CD8-positive, alpha-beta memory T cell (primary cell): ENCODE data around the gene MYH11. TPM values are rescaled to one million over a fixed set of nuclear protein-coding genes. Genes with fewer than 3 reads are reported as not detected.
A peak's percentile ranks its signal among the peaks of the same experiment; 100 is the strongest.

Experiments
- CTCF ChIA-PET: fragments of 350-600 bp; sonication (Branson Sonifier 250); formaldehyde crosslinking; loops from one replicate; lab custom pipeline; 2021; ENCODE audit warnings: antibody characterized with exemption; lab: Charles Lee
- POLR2A ChIA-PET: fragments of 350-600 bp; sonication (Branson Sonifier 250); formaldehyde crosslinking; loops from one replicate; lab custom pipeline; 2021; ENCODE audit warnings: antibody characterized with exemption; lab: Charles Lee
- DNase-seq, 5 donors: peaks; one replicate each; pipeline versions ENCODE4 v3.0.0 to v3.0.0-alpha.2; 2020 to 2022; ENCODE audit warnings: mixed read lengths in 1 of 5
- H3K27ac ChIP-seq: one replicate; pipeline ENCODE4 v1.7.0; 2013; ENCODE audit warnings: low read depth, mild to moderate bottlenecking, low read length, moderate library complexity
- H3K27me3 ChIP-seq: 2 replicates; pipeline ENCODE4 v1.7.0; 2013; ENCODE audit warnings: low read length, mild to moderate bottlenecking; ENCODE audit not compliant: insufficient read depth, poor library complexity, severe bottlenecking
- H3K36me3 ChIP-seq: 2 replicates; pipeline ENCODE4 v1.7.0; 2013; ENCODE audit warnings: mild to moderate bottlenecking, low read length, moderate library complexity; ENCODE audit not compliant: insufficient read depth
- H3K4me1 ChIP-seq: 2 replicates; pipeline ENCODE4 v1.7.0; 2013; ENCODE audit warnings: mild to moderate bottlenecking, low read length, moderate library complexity; ENCODE audit not compliant: insufficient read depth
- H3K4me3 ChIP-seq: 2 replicates; pipeline ENCODE4 v1.7.0; 2013; ENCODE audit warnings: mild to moderate bottlenecking, low read length
- H3K9me3 ChIP-seq: 2 replicates; pipeline ENCODE4 v1.7.0; 2013; ENCODE audit warnings: mild to moderate bottlenecking, low read length
- H3K27ac Mint-ChIP-seq, 8 donors: one replicate each; pipeline ENCODE4 v1.8.0; 2020 to 2021; ENCODE audit warnings: mixed read lengths in 8 of 8, mild to moderate bottlenecking in 6 of 8, inconsistent platforms in 3 of 8, moderate library complexity in 3 of 8
- H3K27me3 Mint-ChIP-seq, 2 donors: one replicate each; pipeline ENCODE4 v1.8.0; 2020 to 2021; ENCODE audit warnings: mixed read lengths in 2 of 2, mild to moderate bottlenecking in 1 of 2, moderate library complexity in 1 of 2
- H3K36me3 Mint-ChIP-seq, 3 donors: one replicate each; pipeline ENCODE4 v1.8.0; 2020 to 2021; ENCODE audit warnings: mixed read lengths in 3 of 3, inconsistent platforms in 1 of 3, mild to moderate bottlenecking in 1 of 3
- H3K4me1 Mint-ChIP-seq, 3 donors: one replicate each; pipeline ENCODE4 v1.8.0; 2020 to 2021; ENCODE audit warnings: mixed read lengths in 3 of 3, inconsistent platforms in 1 of 3, mild to moderate bottlenecking in 1 of 3
- H3K4me3 Mint-ChIP-seq, 7 donors: one replicate each; pipeline ENCODE4 v1.8.0; 2020 to 2021; ENCODE audit warnings: mixed read lengths in 7 of 7, mild to moderate bottlenecking in 6 of 7, moderate library complexity in 4 of 7, inconsistent platforms in 2 of 7
- H3K9me3 Mint-ChIP-seq, 5 donors: one replicate each; pipeline ENCODE4 v1.8.0; 2020 to 2022; ENCODE audit warnings: mixed read lengths in 5 of 5, mild to moderate bottlenecking in 3 of 5, moderate library complexity in 2 of 5, inconsistent platforms in 1 of 5
- polyA plus RNA-seq: library from polyadenylated mRNA; unstranded; fragments of 300-500 nt; fragmentation: Illumina TruSeq; gene quantifications from one replicate; pipeline ENCODE4 v1.2.3, GENCODE V29; 2021
- total RNA-seq, 2 experiments: library from RNA; stranded (reverse); gene quantifications; one replicate each; pipeline ENCODE4 v1.2.3, GENCODE V29; 2021

Gene MYH11
- total and polyA plus RNA-seq, 3 experiments from 2014 or later, result 1.1 TPM; not detected in 2

DNA sequence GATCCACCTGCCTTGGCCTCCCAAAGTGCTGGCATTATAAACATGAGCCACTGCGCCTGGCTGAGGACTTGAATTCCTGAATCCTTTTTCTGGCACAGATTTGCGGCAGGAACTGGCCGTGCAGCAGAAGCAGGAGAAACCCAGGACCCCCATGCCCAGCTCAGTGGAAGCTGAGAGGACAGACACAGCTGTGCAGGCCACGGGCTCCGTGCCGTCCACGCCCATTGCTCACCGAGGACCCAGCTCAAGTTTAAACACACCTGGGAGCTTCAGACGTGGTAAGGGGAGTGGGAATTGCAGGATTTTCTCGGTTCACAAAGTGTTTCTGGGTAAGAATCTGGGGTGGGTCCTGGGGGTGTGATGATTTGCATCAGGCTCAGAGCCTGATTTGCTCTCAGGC is 165.8 kb downstream of the MYH11 start:
- H3K4me3 Mint-ChIP-seq, result no peak overlapping the region
- peak overlapping the region in 1 of 8 donors; percentile 52 for H3K27ac Mint-ChIP-seq
- peaks cover 54% of the 10 kb centered on the region for H3K36me3 ChIP-seq
- H3K27ac ChIP-seq, result no peak overlapping the region
- no peaks in the 10 kb centered on the region for H3K4me1 Mint-ChIP-seq
- H3K9me3 Mint-ChIP-seq, result no peaks in the 10 kb centered on the region
- peaks cover 0 to 91% (median 23%) of the 10 kb centered on the region in 3 donors for H3K36me3 Mint-ChIP-seq
- H3K4me3 ChIP-seq, result no peak overlapping the region
- no peaks in the 10 kb centered on the region for H3K4me1 ChIP-seq
- DNase-seq, result no peak
- no peaks in the 10 kb centered on the region for H3K9me3 ChIP-seq
- no peaks in the 10 kb centered on the region for H3K27me3 Mint-ChIP-seq
- ChIA-PET POLR2A (interaction anchor here (0.5 to 0.6 kb wide), 2 partner anchors 9 to 261 kb away, joined by 3 to 5 read pairs; no protein-coding TSS in a partner anchor), CTCF (interaction anchor here (1.2 kb wide), 1 partner anchor 14 kb away, joined by 4 read pairs; no protein-coding TSS in a partner anchor)
- no peaks in the 10 kb centered on the region for H3K27me3 ChIP-seq

DNA sequence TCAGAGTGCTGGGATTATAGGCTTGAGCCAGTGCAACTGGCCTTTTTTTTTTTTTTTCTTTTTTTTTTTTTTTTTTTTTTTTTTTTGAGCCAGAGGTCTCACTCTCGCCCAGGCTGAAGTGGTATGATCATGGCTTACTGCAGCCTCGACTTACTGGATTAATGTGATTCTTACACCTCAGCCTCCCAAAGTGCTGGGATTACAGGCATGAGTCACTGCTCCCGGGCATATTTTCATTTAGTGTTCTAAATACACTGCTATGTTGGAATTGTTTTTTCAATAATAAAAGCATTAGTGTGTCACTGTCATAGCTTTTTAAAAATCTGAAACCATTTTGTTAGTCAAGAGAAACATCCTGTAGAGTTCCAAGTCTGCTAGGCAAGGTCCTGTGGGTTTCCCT is 166.5 kb downstream of the MYH11 start:
- Histone ChIP-seq H3K36me3 (peaks cover 58% of the 10 kb centered on the region), H3K4me1 (no peaks in the 10 kb centered on the region), H3K9me3 (no peaks in the 10 kb centered on the region), H3K4me3 (no peak overlapping the region), H3K27ac (no peak overlapping the region), H3K27me3 (no peaks in the 10 kb centered on the region)
- no peaks in the 10 kb centered on the region for H3K9me3 Mint-ChIP-seq
- no peak overlapping the region for H3K27ac Mint-ChIP-seq
- no peak overlapping the region for H3K4me3 Mint-ChIP-seq
- CTCF ChIA-PET, result no interaction called here
- peaks cover 0 to 93% (median 23%) of the 10 kb centered on the region in 3 donors for H3K36me3 Mint-ChIP-seq
- no peaks in the 10 kb centered on the region for H3K4me1 Mint-ChIP-seq
- DNase-seq, result no peak
- no peaks in the 10 kb centered on the region for H3K27me3 Mint-ChIP-seq
- POLR2A ChIA-PET, result interaction anchor here (0.5 to 0.6 kb wide), 2 partner anchors 13 to 261 kb away, joined by 3 to 5 read pairs; no protein-coding TSS in a partner anchor

DNA sequence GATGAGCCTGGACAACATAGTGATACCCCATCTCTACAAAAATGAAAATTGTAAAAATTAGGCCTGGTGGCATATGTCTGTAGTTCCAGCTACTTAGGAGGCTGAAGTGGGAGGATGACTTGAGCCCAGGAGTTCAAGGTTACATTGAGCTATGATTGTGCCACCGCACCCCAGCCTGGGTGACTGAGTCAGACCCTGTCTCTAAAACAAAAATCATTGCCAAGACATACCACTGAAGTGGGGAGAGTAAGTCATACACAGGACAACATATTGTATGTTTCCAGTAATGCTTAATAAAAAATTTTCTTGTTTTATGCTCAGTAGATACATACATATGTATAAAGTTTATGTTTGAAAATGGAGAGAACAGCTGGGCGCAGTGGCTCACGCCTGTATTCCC is 167.5 kb downstream of the MYH11 start:
- H3K4me1 ChIP-seq, result no peaks in the 10 kb centered on the region
- no peaks in the 10 kb centered on the region for H3K9me3 ChIP-seq
- H3K36me3 ChIP-seq, result peaks cover 54% of the 10 kb centered on the region
- ChIA-PET POLR2A (no interaction called here), CTCF (interaction anchor here (1.2 kb wide), 1 partner anchor 17 kb away, joined by 3 read pairs; no protein-coding TSS in a partner anchor)
- peaks cover 5 to 93% (median 24%) of the 10 kb centered on the region in 3 donors for H3K36me3 Mint-ChIP-seq
- no peaks in the 10 kb centered on the region for H3K27me3 Mint-ChIP-seq
- H3K4me1 Mint-ChIP-seq, result peaks cover 0 to 5% (median 3%) of the 10 kb centered on the region in 3 donors
- H3K27ac Mint-ChIP-seq, result peak overlapping the region in 3 of 8 donors; percentile 2 to 70 (median 44)
- DNase-seq, result no peak
- no peak overlapping the region for H3K4me3 ChIP-seq
- no peak overlapping the region for H3K27ac ChIP-seq
- no peak overlapping the region for H3K4me3 Mint-ChIP-seq
- no peaks in the 10 kb centered on the region for H3K27me3 ChIP-seq
- no peaks in the 10 kb centered on the region for H3K9me3 Mint-ChIP-seq

DNA sequence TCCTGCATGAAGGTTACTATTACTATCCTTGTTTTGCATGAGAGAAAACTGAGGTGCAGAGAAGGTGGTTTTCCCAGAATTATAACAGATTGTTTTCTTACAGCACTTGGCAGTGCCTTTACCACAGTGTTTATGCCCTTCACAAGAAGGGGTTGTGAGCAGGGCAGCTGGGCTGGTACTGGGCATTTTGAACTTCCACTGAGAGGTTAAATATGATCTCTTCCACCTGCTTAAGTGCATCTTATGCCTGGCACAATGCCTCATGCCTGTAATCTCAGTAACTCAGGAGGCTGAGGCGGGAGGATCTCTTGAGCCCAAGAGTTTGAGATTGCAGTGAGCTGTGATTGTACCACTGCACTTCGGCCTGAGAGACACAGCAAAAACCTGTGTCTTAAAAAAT is 170.5 kb downstream of the MYH11 start:
- H3K27me3 ChIP-seq, result no peaks in the 10 kb centered on the region
- Mint-ChIP-seq H3K27me3 (no peaks in the 10 kb centered on the region), H3K27ac (peak overlapping the region in 3 of 8 donors; percentile 20 to 77 (median 22)), H3K9me3 (no peaks in the 10 kb centered on the region), H3K4me1 (peaks cover 0 to 7% (median 5%) of the 10 kb centered on the region in 3 donors), H3K4me3 (no peak overlapping the region), H3K36me3 (peaks cover 5 to 85% (median 18%) of the 10 kb centered on the region in 3 donors)
- POLR2A ChIA-PET, result no interaction called here
- CTCF ChIA-PET, result no interaction called here
- no peaks in the 10 kb centered on the region for H3K9me3 ChIP-seq
- no peaks in the 10 kb centered on the region for H3K4me1 ChIP-seq
- peaks cover 29% of the 10 kb centered on the region for H3K36me3 ChIP-seq
- H3K27ac ChIP-seq, result no peak overlapping the region
- no peak overlapping the region for H3K4me3 ChIP-seq
- DNase-seq, result no peak

DNA sequence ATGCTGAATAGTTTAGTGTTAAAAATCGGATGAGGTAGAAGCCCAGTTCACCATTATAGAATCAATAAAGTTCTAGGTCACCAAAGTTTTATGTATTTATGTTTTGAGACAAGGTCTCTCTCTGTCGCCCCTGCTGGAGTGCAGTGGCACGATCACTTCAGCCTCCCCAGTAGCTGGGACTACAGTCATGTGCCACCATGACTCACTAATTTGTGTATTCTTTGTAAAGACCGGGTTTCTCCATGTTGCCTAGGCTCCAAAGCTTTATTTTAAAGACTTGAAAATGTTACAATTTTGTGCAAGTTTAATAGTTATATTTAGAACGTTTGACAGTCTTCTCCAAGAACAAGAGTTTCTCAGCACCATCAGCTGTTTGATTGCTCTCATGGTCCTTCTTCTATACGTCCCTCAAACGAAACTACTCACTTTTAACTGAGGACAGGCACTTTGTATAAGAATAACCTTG is 174.7 kb downstream of the MYH11 start:
- Mint-ChIP-seq H3K4me3 (peak overlapping the region in 1 of 7 donors; percentile 37), H3K4me1 (peaks cover 2 to 16% (median 13%) of the 10 kb centered on the region in 3 donors), H3K9me3 (no peaks in the 10 kb centered on the region), H3K27me3 (no peaks in the 10 kb centered on the region), H3K27ac (peak overlapping the region in 7 of 8 donors; percentile 22 to 88 (median 39)), H3K36me3 (peaks cover 5 to 87% (median 25%) of the 10 kb centered on the region in 3 donors)
- CTCF ChIA-PET, result interaction anchor here (1.1 kb wide), 1 partner anchor 23 kb away, joined by 4 read pairs; no protein-coding TSS in a partner anchor
- DNase-seq, result no peak
- POLR2A ChIA-PET, result no interaction called here
- H3K27me3 ChIP-seq, result no peaks in the 10 kb centered on the region
- H3K27ac ChIP-seq, result peak overlapping the region; percentile 1
- H3K36me3 ChIP-seq, result peaks cover 20% of the 10 kb centered on the region
- H3K9me3 ChIP-seq, result no peaks in the 10 kb centered on the region
- no peak overlapping the region for H3K4me3 ChIP-seq
- H3K4me1 ChIP-seq, result no peaks in the 10 kb centered on the region

DNA sequence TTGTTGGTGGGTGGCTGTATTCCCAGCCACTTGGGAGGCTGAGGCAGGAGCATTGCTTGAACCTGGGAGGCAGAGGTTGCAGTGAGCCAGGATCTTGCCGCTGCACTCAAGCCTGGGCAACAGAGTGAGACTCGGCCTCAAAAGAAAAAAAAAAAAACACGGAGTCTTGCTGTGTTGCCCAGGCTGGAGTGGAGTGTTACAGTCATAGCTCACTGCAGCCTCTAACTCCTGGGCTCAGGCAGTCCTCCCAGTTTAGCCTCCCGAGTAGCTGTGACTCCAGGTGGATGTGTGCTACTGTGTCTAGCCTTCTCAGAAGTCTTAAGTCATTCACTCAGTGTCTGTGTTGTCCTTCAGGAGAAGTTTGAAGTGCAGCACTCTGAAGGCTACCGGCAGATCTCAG is 179.4 kb downstream of the MYH11 start:
- peaks cover 18% of the 10 kb centered on the region for H3K4me1 ChIP-seq
- peaks cover 0 to 81% (median 15%) of the 10 kb centered on the region in 3 donors for H3K36me3 Mint-ChIP-seq
- H3K27me3 ChIP-seq, result no peaks in the 10 kb centered on the region
- H3K9me3 ChIP-seq, result no peaks in the 10 kb centered on the region
- H3K9me3 Mint-ChIP-seq, result no peaks in the 10 kb centered on the region
- DNase-seq, result no peak
- ChIA-PET POLR2A (no interaction called here), CTCF (no interaction called here)
- H3K27ac Mint-ChIP-seq, result peak overlapping the region in 5 of 8 donors; percentile 24 to 88 (median 53)
- H3K27ac ChIP-seq, result no peak overlapping the region
- H3K4me1 Mint-ChIP-seq, result peaks cover 27 to 42% (median 41%) of the 10 kb centered on the region in 3 donors
- H3K27me3 Mint-ChIP-seq, result no peaks in the 10 kb centered on the region
- H3K36me3 ChIP-seq, result peaks cover 14% of the 10 kb centered on the region
- no peak overlapping the region for H3K4me3 ChIP-seq
- no peak overlapping the region for H3K4me3 Mint-ChIP-seq

DNA sequence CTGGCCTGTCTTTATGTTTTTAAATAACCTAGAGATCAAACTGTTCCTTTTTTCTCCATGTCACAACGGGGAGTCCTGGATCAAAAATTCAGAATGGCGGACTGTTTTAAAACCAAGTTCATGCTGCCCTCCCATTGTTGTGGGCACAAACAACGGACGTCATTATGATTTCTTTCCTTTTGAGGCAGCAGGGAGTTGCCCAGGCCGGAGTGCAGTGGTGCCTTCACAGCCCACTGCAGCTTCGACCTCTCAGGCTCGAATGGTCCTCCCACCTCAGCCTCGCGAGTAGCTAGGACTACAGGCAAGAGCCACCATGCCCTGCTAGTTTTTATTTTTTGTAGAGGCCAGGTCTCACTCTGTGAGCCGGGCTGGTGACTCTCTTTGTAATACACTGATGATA is 180.3 kb downstream of the MYH11 start:
- Mint-ChIP-seq H3K27me3 (no peaks in the 10 kb centered on the region), H3K36me3 (peaks cover 0 to 83% (median 15%) of the 10 kb centered on the region in 3 donors), H3K9me3 (no peaks in the 10 kb centered on the region), H3K27ac (peak overlapping the region in 7 of 8 donors; percentile 26 to 88 (median 79)), H3K4me3 (no peak overlapping the region), H3K4me1 (peaks cover 30 to 50% (median 47%) of the 10 kb centered on the region in 3 donors)
- no peaks in the 10 kb centered on the region for H3K9me3 ChIP-seq
- no peaks in the 10 kb centered on the region for H3K27me3 ChIP-seq
- DNase-seq, result no peak
- H3K4me3 ChIP-seq, result no peak overlapping the region
- H3K4me1 ChIP-seq, result peaks cover 26% of the 10 kb centered on the region
- peaks cover 11% of the 10 kb centered on the region for H3K36me3 ChIP-seq
- POLR2A ChIA-PET, result no interaction called here
- CTCF ChIA-PET, result no interaction called here
- H3K27ac ChIP-seq, result no peak overlapping the region

DNA sequence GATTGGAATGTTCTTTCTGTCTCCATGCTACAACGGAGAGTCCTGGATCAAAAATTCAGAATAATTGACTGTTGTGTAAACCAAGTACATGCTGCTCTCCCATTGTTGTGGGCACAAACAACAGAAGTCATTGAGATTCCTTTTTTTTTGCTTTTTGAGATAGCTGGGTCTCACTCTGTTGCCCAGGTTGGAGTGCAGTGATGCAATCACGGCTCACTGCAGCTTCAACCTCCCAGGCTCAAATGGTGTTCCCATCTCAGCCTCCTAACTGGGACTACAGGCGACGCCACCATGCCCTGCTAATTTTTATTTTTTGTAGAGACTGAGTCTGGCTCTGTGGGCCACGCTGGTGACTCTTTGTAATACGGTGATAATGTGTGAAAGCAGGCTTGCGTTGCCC is 182.3 kb downstream of the MYH11 start:
- DNase-seq, result no peak
- H3K36me3 Mint-ChIP-seq, result peaks cover 0 to 84% (median 12%) of the 10 kb centered on the region in 3 donors
- peaks cover 30 to 50% (median 44%) of the 10 kb centered on the region in 3 donors for H3K4me1 Mint-ChIP-seq
- no peaks in the 10 kb centered on the region for H3K27me3 Mint-ChIP-seq
- H3K36me3 ChIP-seq, result peaks cover 15% of the 10 kb centered on the region
- peak overlapping the region in 1 of 7 donors; percentile 5 for H3K4me3 Mint-ChIP-seq
- H3K27ac ChIP-seq, result peak overlapping the region; percentile 9
- POLR2A ChIA-PET, result no interaction called here
- H3K9me3 Mint-ChIP-seq, result no peaks in the 10 kb centered on the region
- no peak overlapping the region for H3K4me3 ChIP-seq
- no peaks in the 10 kb centered on the region for H3K27me3 ChIP-seq
- H3K27ac Mint-ChIP-seq, result peak overlapping the region; percentile 88 to 99 (median 96)
- CTCF ChIA-PET, result no interaction called here
- peaks cover 26% of the 10 kb centered on the region for H3K4me1 ChIP-seq
- H3K9me3 ChIP-seq, result no peaks in the 10 kb centered on the region
